ENCODE results near the gene DNAJC17. TPM values are rescaled to one million over a fixed set of nuclear protein-coding genes. Genes with fewer than 3 reads are reported as not detected.

Gene DNAJC17
- total RNA-seq, 1 experiment from 2014 or later = 34.5 TPM

DNA sequence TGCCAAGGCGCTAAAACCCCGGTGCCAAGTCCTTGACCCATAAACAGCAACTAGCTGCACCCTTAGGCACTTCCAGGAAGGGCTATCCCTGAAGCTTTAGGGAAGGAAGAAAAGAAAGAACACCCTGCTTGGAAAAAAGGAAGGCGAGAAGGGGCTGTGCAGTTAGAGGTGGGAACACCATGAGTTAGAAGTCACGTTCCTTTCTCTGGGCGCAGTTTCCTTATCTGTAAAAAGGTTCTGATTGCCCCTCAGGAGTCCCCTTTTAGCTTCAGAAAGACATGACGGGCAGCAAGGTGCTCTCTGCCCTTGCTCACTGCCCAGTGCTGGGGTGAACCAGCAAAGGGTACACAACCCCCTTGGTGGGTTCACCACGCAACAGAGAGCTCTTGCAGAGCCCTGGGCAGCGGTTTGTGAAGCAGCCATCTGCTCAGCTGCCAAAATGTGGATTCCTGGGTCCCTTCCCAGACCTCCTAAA is 42.6 kb downstream of the DNAJC17 start:
- TF ChIP-seq, protein P1, sequence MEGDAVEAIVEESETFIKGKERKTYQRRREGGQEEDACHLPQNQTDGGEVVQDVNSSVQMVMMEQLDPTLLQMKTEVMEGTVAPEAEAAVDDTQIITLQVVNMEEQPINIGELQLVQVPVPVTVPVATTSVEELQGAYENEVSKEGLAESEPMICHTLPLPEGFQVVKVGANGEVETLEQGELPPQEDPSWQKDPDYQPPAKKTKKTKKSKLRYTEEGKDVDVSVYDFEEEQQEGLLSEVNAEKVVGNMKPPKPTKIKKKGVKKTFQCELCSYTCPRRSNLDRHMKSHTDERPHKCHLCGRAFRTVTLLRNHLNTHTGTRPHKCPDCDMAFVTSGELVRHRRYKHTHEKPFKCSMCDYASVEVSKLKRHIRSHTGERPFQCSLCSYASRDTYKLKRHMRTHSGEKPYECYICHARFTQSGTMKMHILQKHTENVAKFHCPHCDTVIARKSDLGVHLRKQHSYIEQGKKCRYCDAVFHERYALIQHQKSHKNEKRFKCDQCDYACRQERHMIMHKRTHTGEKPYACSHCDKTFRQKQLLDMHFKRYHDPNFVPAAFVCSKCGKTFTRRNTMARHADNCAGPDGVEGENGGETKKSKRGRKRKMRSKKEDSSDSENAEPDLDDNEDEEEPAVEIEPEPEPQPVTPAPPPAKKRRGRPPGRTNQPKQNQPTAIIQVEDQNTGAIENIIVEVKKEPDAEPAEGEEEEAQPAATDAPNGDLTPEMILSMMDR (conservative IDR thresholded peaks at IDR 0.05; ENCODE audit: low read depth, low read length) = no peak
- no peak for TF ChIP-seq EZH2 (IDR thresholded peaks at IDR 0.05; ENCODE audit: borderline replicate concordance, low read depth, low read length, poor library complexity, severe bottlenecking)
- H3K36me3 ChIP-seq (ENCODE audit: insufficient read depth, low read length, poor library complexity, severe bottlenecking) = peaks cover 4% of the 10 kb centered on the region
- H3K4me3 ChIP-seq (ENCODE audit: low read depth, low read length, poor library complexity, severe bottlenecking) = peak overlapping the region; percentile 45
- CTCF ChIA-PET = interaction anchor here (0.7 to 1.4 kb wide), 2 partner anchors 18 to 62 kb away, joined by 3 to 4 read pairs; no protein-coding TSS in a partner anchor
- peaks cover 48% of the 10 kb centered on the region for H3K4me1 ChIP-seq (ENCODE audit: insufficient read depth, low read length, poor library complexity, severe bottlenecking)
- no peaks in the 10 kb centered on the region for H3K27me3 ChIP-seq (replicated peaks; ENCODE audit: insufficient read depth, low read depth, low read length, poor library complexity)
- POLR2A ChIA-PET (ENCODE audit: low non-redundant PET) = no interaction called here
- DNase-seq (ENCODE audit: low spot score) = no peak
- H3K27ac ChIP-seq (ENCODE audit: low read depth, low read length, poor library complexity, severe bottlenecking) = peak overlapping the region; percentile 66
- intact Hi-C loops (cut with micrococcal nuclease; ENCODE audit: unreplicated experiment) = no loop called here
- BruUV-seq (replicated peaks) = TSS peak; percentile 14
- H3K9me3 ChIP-seq (ENCODE audit: low read depth, low read length, poor library complexity, severe bottlenecking) = no peaks in the 10 kb centered on the region

DNA sequence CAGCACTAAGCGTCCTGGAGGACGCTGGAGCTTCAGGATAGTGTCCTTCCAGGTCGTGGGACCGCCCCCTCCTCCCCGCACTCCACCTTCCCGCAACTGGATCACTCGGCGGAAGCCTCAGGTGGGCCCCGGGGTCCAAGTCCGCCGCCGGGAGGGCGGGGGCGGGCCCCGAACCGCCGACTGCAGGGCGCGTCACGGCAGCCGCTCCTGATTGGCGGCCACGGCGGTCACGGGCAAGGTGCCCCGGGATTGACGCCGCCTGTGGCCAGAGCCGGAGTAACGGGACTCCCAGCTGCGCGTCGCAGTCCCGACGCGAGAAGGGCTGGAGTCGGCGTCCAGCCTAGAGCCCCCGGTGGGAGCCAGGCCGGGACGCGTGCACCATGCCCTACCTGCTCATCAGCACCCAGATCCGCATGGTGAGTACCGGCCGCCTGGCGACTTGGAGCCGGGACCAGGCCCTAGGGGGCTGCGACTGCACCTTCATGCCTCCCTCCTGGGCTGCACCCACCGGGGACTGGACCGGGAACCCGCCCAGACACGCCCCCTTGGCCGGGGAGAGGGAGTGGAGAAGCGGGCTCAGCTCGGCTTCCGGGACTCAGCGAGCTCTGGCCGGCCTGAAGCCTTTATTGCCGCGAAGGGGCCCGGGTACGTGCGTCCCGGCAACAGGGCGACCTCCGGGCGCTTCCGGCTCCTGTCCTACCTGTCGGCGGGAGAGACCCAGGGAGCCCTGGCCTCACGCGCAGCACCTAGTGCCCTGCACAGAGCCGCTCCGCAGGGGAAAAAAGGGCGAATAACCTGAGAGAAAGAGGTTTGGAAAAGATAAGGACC is 43.3 kb downstream of the DNAJC17 start, which contains the start of gene GCHFR:
Gene GCHFR, plus strand, starts transcription at position 268 of the 828 bp plus-strand sequence. Its CDS starts 113 bp downstream, at position 381.
- intact Hi-C loops (cut with micrococcal nuclease; ENCODE audit: unreplicated experiment) = no loop called here
- H3K9me3 ChIP-seq (ENCODE audit: low read depth, low read length, poor library complexity, severe bottlenecking) = no peaks in the 10 kb centered on the region
- TF ChIP-seq EZH2 (IDR thresholded peaks at IDR 0.05; ENCODE audit: borderline replicate concordance, low read depth, low read length, poor library complexity, severe bottlenecking) = no peak
- TF ChIP-seq, protein P1 (conservative IDR thresholded peaks at IDR 0.05; ENCODE audit: low read depth, low read length) = peak; percentile 31
- CTCF ChIA-PET = interaction anchor here (0.7 to 1.4 kb wide), 3 partner anchors 17 to 61 kb away, joined by 3 to 4 read pairs (median 3); no protein-coding TSS in a partner anchor
- peak within 1 kb of the TSS; percentile 66 for H3K27ac ChIP-seq (ENCODE audit: low read depth, low read length, poor library complexity, severe bottlenecking)
- H3K4me3 ChIP-seq (ENCODE audit: low read depth, low read length, poor library complexity, severe bottlenecking) = peak within 1 kb of the TSS; percentile 45
- no peaks in the 10 kb centered on the region for H3K27me3 ChIP-seq (replicated peaks; ENCODE audit: insufficient read depth, low read depth, low read length, poor library complexity)
- peak; percentile 55 for DNase-seq (ENCODE audit: low spot score)
- H3K36me3 ChIP-seq (ENCODE audit: insufficient read depth, low read length, poor library complexity, severe bottlenecking) = peaks cover 4% of the 10 kb centered on the region
- BruUV-seq (replicated peaks) = no TSS peak
- H3K4me1 ChIP-seq (ENCODE audit: insufficient read depth, low read length, poor library complexity, severe bottlenecking) = peaks cover 42% of the 10 kb centered on the region
- POLR2A ChIA-PET (ENCODE audit: low non-redundant PET) = no interaction called here

DNA sequence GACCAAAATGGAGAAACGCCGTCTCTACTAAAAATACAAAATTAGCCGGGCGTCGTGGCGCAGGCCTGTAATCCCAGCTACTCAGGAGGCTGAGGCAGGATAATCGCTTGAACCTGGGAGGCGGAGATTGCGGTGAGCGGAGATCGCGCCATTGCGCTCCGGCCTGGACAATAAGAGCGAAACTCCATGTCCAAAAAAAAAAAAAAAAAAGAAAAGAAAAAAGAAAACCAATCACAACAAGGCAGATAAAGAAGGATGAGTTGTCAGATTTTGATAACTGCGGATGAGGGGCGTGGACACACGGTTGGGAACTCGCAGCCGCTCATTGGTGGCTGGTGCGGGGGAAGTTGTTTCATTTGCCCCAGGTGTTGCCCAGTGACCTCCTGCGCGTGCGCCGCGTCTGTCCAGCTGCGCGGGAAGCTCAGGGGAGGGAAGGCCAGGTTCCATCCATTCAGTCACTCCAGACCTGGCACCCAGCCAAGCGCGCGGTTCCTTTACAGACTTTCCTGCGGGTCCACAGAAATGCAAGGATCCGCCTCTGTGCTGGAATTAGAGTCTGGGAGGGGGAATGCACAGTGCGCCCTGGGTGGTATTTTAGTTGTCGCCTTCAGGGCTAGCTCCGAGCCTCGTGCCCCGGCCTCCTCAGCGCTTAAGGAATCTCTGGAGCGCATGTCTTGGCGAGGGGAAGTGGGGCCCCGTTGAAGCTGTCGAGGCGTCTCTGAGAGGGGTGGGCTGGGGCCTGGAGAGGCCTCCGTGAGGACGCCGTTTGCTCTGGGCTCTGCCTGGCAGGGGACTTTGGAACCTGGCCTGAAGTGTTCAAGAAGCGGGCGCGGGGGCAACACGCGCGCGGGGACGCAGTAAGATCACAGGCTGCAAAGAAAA is 44.1 kb downstream of the DNAJC17 start:
- peaks cover 34% of the 10 kb centered on the region for H3K4me1 ChIP-seq (ENCODE audit: insufficient read depth, low read length, poor library complexity, severe bottlenecking)
- H3K9me3 ChIP-seq (ENCODE audit: low read depth, low read length, poor library complexity, severe bottlenecking) = no peaks in the 10 kb centered on the region
- CTCF ChIA-PET = interaction anchor here (0.7 to 0.9 kb wide), 2 partner anchors 20 to 96 kb away, joined by 3 to 5 read pairs; no protein-coding TSS in a partner anchor

More for the DNA sequence above, 44.1 kb downstream of the DNAJC17 start:
- peaks cover 4% of the 10 kb centered on the region for H3K36me3 ChIP-seq (ENCODE audit: insufficient read depth, low read length, poor library complexity, severe bottlenecking)
- no TSS peak for BruUV-seq (replicated peaks)
- peak overlapping the region; percentile 45 for H3K4me3 ChIP-seq (ENCODE audit: low read depth, low read length, poor library complexity, severe bottlenecking)
- TF ChIP-seq, protein P1 (conservative IDR thresholded peaks at IDR 0.05; ENCODE audit: low read depth, low read length) = no peak
- no peak for TF ChIP-seq EZH2 (IDR thresholded peaks at IDR 0.05; ENCODE audit: borderline replicate concordance, low read depth, low read length, poor library complexity, severe bottlenecking)
- intact Hi-C loops (cut with micrococcal nuclease; ENCODE audit: unreplicated experiment) = no loop called here
- peak overlapping the region; percentile 66 for H3K27ac ChIP-seq (ENCODE audit: low read depth, low read length, poor library complexity, severe bottlenecking)
- H3K27me3 ChIP-seq (replicated peaks; ENCODE audit: insufficient read depth, low read depth, low read length, poor library complexity) = no peaks in the 10 kb centered on the region
- POLR2A ChIA-PET (ENCODE audit: low non-redundant PET) = no interaction called here
- DNase-seq (ENCODE audit: low spot score) = peak; percentile 71

Data from A673 (cell line).